Testis (tissue), 3 donors: ENCODE results near the gene MAPK10. TPM values are rescaled to one million over a fixed set of nuclear protein-coding genes. Genes with fewer than 3 reads are reported as not detected.

Experiments used
- DNase-seq: peaks from one replicate; pipeline ENCODE4 v3.0.0-alpha.2; 2019
- H3K27ac ChIP-seq, 2 donors: fragments of 200-600 bp; sonication (generic); one replicate each; pipeline ENCODE4 v1.5.1; 2019
- H3K27me3 ChIP-seq: fragments of 200-600 bp; sonication (generic); one replicate; pipeline ENCODE4 v1.5.1; 2019
- H3K36me3 ChIP-seq: fragments of 200-600 bp; sonication (generic); one replicate; pipeline ENCODE4 v1.5.1; 2017; ENCODE audit warnings: low read depth; ENCODE audit errors: missing control alignments
- H3K4me1 ChIP-seq: fragments of 200-600 bp; sonication (generic); one replicate; pipeline ENCODE4 v1.5.1; 2019
- H3K4me3 ChIP-seq, 2 donors: fragments of 200-600 bp; sonication (generic); one replicate each; pipeline ENCODE4 v1.5.1; 2017 to 2019
- H3K9me3 ChIP-seq: fragments of 200-600 bp; sonication (generic); one replicate; pipeline ENCODE4 v1.5.1; 2017
- POLR2A ChIP-seq: fragments of 450-650 bp; IDR thresholded peaks from one replicate; pipeline ENCODE4 v1.6.1; 2017; ENCODE audit warnings: antibody characterized with exemption, mild to moderate bottlenecking, moderate library complexity
- WGBS, 2 donors: methylation state at CpG; one replicate each; pipeline ENCODE4 v1.1.5; 2018; 5-methylcytosine and 5-hydroxymethylcytosine counted together
- intact Hi-C: fragments of 100-400 bp; cut with DNase I; formaldehyde crosslinking; loops from one replicate; pipeline ENCODE4 v1.15.1; 2023; ENCODE audit warnings: low total_unique reads
- polyA plus RNA-seq: library from polyadenylated mRNA; stranded (reverse); fragments of 350-450 nt; fragmentation: Illumina TruSeq; extraction: RNeasy Lipid Tissue Mini Kit (QIAGEN cat#74804); gene quantifications from one replicate; pipeline ENCODE4 v1.2.3, GENCODE V29; 2014; ENCODE audit warnings: low read depth, low replicate concordance; ENCODE audit not compliant: insufficient read depth
- total RNA-seq, 2 donors: library from RNA; depleted of rRNA; stranded (reverse); fragments of >200 nt; gene quantifications; one replicate each; pipeline ENCODE4 v1.2.3, GENCODE V29; 2016
- TF ChIP-seq, protein P1 (sequence below), 3 experiments: fragments of 450-650 bp in 2 of 3; fragments of 200-600 bp in 1 of 3; sonication (generic) in 1 of 3; IDR thresholded peaks; one replicate each; pipeline ENCODE4 v1.5.1; 2016 to 2019; ENCODE audit warnings: antibody characterized with exemption in 3 of 3, mild to moderate bottlenecking in 2 of 3, moderate library complexity in 1 of 3

The MAPK10 gene
- total and polyA plus RNA-seq, 3 donors from 2014 or later, result 56.1 to 64.6 (median 61.1) TPM

DNA sequence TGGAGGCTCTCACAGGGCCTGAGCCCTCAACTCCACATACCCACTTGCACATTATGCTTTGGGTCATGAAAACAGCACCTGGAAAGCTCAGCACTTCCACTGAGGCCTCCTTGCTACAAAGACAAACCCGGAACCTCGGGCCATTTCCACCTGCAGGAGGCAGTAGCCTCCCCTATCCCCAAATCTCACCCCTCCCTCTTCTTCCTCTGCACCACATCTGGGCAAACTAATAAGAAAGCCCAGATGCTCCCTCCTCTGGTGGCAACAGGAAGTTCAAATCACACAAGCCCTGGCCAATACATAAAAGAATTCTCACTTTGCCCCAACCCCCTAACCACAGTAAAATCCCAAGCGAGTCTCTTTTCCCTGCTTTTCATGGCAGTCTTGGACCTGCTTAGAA lies 136.4 kb downstream of the MAPK10 start:
- TF ChIP-seq, protein P1, sequence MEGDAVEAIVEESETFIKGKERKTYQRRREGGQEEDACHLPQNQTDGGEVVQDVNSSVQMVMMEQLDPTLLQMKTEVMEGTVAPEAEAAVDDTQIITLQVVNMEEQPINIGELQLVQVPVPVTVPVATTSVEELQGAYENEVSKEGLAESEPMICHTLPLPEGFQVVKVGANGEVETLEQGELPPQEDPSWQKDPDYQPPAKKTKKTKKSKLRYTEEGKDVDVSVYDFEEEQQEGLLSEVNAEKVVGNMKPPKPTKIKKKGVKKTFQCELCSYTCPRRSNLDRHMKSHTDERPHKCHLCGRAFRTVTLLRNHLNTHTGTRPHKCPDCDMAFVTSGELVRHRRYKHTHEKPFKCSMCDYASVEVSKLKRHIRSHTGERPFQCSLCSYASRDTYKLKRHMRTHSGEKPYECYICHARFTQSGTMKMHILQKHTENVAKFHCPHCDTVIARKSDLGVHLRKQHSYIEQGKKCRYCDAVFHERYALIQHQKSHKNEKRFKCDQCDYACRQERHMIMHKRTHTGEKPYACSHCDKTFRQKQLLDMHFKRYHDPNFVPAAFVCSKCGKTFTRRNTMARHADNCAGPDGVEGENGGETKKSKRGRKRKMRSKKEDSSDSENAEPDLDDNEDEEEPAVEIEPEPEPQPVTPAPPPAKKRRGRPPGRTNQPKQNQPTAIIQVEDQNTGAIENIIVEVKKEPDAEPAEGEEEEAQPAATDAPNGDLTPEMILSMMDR (IDR thresholded peaks at IDR 0.05), result peak in 1 of 3 experiments; percentile 22
- no peak for TF ChIP-seq POLR2A
- H3K4me1 ChIP-seq, result no peaks in the 10 kb centered on the region
- no peak overlapping the region for H3K4me3 ChIP-seq
- intact Hi-C loops, result no loop called here
- no peak for DNase-seq
- no peaks in the 10 kb centered on the region for H3K27me3 ChIP-seq
- WGBS, 2 donors, result 78 to 87% methylated on average over 3 of the region's 3 CpGs
- H3K27ac ChIP-seq, result no peak overlapping the region
- no peaks in the 10 kb centered on the region for H3K9me3 ChIP-seq
- H3K36me3 ChIP-seq, result no peaks in the 10 kb centered on the region

DNA sequence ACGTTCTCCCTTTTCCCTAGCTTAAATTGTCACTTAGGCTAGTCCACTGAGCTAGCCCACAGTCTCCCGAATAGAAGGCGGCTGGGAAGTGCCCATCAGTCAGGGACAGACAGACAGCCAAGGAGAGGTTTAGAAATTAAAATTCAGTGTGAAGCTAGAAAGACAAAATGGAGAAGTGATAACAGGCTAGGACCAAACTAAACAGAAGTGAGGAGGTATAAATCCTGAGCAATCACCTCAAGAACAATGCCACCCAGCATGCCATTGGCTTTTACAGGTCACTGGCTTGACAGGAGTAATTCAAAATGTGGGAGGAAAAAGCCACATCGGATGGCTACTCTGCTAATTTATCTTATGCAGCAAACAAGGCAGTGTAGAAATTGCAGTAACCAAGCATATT lies 138.9 kb downstream of the MAPK10 start:
- intact Hi-C loops, result no loop called here
- H3K4me1 ChIP-seq, result no peaks in the 10 kb centered on the region
- TF ChIP-seq POLR2A, result no peak
- TF ChIP-seq, protein P1 (IDR thresholded peaks at IDR 0.05), result no peak
- 77 to 78% methylated on average over 4 of the region's 4 CpGs for WGBS, 2 donors
- no peaks in the 10 kb centered on the region for H3K27me3 ChIP-seq
- H3K9me3 ChIP-seq, result no peaks in the 10 kb centered on the region
- no peak for DNase-seq
- no peaks in the 10 kb centered on the region for H3K36me3 ChIP-seq
- H3K27ac ChIP-seq, result no peak overlapping the region
- no peak overlapping the region for H3K4me3 ChIP-seq

DNA sequence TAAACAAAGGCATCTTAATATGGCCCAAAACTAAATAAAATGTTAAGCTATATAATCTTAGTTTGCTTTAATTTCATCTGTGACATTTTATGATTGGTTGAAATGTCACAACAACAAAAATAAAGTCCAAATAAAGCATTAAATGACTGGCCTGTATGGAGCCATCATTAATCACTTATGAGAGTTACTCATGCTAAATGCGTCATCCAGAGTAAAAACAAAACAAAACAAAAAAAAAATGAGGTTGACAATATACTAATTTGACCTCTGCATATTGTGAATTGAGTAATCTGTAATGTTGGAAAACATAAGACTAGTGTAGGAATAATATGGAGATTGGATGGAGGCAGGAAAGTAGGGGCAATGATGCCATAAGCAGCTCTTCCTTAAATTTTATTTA lies 139.7 kb downstream of the MAPK10 start:
- Histone ChIP-seq H3K27me3 (no peaks in the 10 kb centered on the region), H3K27ac (no peak overlapping the region), H3K4me1 (no peaks in the 10 kb centered on the region), H3K4me3 (no peak overlapping the region), H3K9me3 (no peaks in the 10 kb centered on the region), H3K36me3 (no peaks in the 10 kb centered on the region)
- no peak for DNase-seq
- TF ChIP-seq, protein P1 (IDR thresholded peaks at IDR 0.05), result no peak
- TF ChIP-seq POLR2A, result no peak
- WGBS, 2 donors, result 91 to 92% methylated on average over 1 of the region's 1 CpG
- intact Hi-C loops, result no loop called here

DNA sequence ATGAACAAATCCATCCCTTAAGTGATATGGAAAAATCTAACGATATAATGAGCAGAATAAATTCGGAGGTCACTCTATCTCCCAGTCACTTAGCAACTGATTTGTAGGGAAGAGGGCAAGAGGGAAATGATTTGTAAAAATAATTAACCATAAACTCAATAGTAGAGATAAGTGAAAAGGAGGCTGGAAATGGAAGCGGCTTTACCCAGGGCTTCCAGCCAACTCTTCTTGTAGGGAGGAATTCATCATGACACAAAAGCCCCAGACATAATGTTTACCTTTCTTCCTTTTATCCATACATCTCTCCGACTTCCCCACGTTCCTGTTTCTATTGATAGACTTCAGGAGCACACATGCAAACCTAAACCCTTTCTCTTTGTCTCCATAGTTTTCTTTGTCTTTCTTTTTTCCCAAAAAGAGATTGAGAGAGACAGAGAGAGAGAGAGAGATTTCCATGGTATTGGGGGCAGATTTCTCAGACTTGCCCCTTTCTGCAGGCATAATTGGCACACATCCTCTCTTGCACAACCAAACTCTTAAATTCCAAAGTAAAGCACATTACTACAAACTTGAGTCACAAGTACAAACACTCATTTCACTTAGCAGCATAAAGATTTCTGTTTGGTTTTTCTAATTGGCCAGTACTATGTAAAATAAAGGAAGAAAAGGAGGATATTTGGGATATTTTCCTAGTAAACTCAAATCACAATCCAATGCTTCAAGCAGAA lies 140.9 kb downstream of the MAPK10 start:
- H3K4me3 ChIP-seq, result no peak overlapping the region
- H3K27ac ChIP-seq, result no peak overlapping the region
- no peaks in the 10 kb centered on the region for H3K4me1 ChIP-seq
- no peaks in the 10 kb centered on the region for H3K9me3 ChIP-seq
- no peak for DNase-seq
- no peaks in the 10 kb centered on the region for H3K36me3 ChIP-seq
- no peaks in the 10 kb centered on the region for H3K27me3 ChIP-seq
- WGBS, 2 donors, result 36 to 55% methylated on average over 5 of the region's 5 CpGs
- TF ChIP-seq, protein P1 (IDR thresholded peaks at IDR 0.05), result no peak
- no peak for TF ChIP-seq POLR2A
- intact Hi-C loops, result no loop called here

DNA sequence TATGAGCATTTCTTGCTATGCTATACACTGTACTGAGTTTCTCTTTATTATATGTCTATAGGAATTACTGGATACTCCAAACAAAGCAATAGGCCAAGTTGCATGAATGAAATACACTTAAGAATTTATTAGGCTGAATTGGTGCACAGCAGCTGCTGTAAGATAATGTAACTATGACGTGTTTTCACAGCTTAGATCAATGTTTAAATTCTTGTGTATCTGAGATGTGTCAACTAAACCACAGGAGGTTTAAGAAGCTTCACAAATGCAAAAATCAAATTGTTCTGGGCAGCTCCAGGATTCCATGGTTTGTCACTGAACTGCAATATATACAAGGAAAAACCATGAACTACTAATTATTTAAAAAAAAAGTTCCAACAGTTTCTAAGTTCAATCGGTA lies 156.7 kb downstream of the MAPK10 start:
- DNase-seq, result no peak
- no peaks in the 10 kb centered on the region for H3K4me1 ChIP-seq
- intact Hi-C loops, result no loop called here
- H3K27ac ChIP-seq, result no peak overlapping the region
- WGBS, 2 donors, result 85 to 91% methylated on average over 2 of the region's 2 CpGs
- H3K27me3 ChIP-seq, result no peaks in the 10 kb centered on the region
- no peak overlapping the region for H3K4me3 ChIP-seq
- H3K36me3 ChIP-seq, result no peaks in the 10 kb centered on the region
- TF ChIP-seq POLR2A, result no peak
- TF ChIP-seq, protein P1 (IDR thresholded peaks at IDR 0.05), result no peak
- H3K9me3 ChIP-seq, result no peaks in the 10 kb centered on the region
